GM18861 (cell line): ENCODE measurements around the gene TCF7L2.

ENCODE experiments used
- ATAC-seq: cut with Tn5 transposase; IDR thresholded peaks from one replicate; pipeline ENCODE4 v1.9.1; 2021; ENCODE audit not compliant: unreplicated experiment

Gene TCF7L2

DNA sequence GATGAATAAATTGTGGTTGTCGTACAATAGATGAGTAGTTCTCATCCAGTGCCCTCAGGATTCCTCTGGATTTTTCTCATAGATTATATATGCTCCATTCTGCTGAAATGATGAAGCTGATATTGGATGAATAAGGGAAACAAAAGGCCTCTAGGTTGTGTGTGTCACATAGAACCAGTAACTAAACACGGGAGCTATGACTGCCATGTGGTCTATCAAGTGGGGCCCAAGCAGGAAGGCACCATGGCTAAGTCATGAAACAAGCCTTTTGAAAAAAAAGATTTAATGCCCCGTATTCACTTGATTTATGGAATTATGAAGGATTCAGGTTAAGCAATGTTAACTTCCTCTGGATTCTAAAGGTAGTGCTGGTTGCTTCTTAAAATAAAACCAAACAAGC, 225.1 kb downstream of the TCF7L2 start:
- ATAC-seq: no peak

DNA sequence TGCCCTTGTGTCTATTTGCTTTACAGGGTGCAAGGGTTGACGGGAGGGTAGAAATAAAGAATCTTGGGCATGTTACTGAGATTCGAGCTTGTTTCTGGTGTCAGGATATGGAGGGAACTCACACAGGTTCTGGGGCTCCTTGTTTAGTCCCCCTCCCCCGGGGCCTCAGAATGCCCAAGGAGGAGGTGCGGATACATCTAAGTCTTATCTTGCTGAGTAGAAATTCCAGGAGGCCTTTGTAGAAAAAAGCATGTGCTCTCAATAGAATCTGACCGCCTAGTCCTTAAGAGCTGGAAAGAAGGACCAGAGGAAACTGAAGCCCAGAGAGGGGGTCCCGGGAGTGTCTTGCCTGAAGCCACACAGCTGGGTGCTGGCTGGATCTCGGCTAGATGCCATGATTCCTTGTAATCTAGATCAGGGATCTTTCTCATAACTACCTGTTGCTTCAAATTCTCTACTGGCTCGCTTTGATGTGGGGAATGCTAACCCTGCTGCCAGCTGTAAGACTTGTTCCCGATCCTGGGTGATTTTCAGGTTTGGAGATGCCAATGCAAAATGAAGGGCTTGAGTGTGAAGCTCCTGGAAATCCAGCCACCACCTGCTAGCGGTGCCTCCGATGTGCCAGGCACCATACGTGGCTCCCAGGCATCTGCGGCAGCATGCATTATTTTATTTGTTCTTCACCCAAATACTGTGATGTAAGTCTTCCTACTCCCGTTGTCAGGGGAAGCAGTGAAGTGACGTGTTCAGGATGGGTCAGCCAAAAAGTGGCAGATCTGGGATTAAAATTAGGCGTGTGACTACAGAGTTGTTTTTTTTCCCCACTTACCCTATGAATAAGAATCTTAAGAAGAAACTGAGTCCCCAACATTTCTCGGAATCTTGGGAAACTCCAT, 226.0 kb downstream of the TCF7L2 start:
- ATAC-seq: no peak

DNA sequence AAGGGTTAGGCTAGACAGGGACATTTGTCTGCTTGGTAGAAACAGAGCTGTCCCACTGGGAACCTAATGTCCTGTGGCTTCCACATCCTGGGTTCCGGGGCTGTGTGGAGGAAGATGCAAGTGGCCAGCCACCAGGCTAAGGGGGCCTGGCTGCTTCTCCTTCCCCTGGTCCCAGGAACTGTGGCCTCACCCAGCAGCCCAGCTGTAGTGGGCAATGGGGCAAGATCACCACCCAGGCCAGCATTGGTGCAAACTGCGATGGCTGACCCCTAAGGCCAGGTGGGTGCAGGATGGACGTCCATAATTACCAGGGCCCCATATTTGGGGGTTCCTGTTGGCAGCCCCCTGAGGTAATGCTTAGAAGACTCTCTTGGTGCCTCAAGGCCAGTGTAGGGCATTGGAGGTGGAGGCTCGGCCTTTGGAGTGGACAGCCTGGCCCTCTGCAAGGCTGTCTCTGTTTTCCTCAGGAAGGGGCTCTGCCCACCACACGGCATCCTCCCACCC, 226.7 kb downstream of the TCF7L2 start:
- ATAC-seq: no peak

DNA sequence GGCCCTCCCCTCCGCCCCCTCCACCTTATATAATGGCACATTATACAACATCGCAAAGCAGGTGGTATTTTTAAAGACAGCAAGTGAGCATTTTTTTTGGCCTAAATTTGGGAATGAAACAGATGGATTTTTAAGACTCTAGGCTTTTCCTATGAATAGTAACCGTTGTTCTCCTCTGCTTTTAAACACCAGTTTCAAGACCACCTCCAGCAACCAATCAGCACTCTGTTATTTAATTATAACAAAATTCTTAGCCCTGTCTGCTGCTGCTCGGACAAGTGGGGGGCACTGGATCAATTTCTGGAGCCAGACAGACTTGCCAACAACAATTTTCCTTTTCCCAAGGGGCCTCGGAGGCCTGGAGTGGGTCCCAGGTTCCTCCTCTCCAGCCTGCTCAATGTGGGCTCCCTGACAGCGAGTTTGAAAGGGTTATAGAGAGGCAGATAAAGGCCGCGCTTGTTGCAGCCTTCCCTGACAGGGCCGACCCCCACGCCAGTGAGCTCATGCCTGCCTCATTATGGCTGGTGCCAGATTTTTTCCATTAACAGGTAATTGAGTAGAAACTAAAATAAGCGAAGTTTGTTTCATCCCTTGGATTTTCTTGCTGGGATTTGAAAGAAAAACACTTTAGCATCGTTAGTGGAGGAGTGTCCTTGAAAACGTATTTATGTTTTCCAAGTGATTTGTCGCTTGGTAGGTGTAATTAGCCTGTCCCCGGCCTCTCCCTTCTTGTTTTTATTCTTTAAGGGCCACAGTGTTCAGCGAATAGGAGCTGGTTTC, 227.3 kb downstream of the TCF7L2 start:
- ATAC-seq: no peak

DNA sequence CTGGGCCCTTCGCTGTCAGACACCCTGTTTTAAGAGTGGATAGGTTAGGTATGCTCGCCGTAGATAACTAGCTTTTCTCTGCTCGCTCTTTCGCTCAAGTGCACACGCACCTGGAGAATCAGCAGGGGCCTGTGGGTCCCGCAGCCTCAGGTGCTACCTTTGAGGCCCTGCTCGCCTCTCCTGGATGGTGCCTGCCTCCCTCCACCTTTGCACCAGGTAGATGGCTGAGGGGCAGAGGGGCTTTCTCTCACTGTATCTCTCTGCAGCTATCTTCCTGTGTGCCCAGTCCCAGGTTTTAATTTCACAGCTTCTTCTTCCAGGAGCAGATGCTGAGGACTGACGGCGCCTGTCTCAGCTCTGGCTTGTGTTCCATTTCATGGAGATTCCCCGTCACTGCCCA, 227.9 kb downstream of the TCF7L2 start:
- ATAC-seq: no peak

DNA sequence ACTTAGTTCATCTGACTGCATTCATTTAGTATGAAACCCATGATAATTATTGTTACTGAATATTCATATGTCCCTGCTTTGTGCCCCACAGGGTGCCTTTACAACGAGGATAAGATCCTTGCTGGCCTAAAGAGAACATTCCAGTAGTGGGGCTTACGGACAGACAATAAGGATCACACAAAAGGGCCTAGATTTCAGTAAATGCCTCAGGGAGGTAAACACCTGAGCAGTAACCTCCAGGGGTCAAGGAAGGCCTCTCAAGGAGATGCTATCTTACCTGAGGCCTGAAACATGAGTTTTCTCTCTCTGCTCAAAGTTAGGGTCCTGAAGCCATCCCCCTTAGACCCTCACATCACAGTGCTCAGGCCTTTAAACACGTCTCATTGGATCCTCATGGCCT, 228.7 kb downstream of the TCF7L2 start:
- ATAC-seq: no peak

DNA sequence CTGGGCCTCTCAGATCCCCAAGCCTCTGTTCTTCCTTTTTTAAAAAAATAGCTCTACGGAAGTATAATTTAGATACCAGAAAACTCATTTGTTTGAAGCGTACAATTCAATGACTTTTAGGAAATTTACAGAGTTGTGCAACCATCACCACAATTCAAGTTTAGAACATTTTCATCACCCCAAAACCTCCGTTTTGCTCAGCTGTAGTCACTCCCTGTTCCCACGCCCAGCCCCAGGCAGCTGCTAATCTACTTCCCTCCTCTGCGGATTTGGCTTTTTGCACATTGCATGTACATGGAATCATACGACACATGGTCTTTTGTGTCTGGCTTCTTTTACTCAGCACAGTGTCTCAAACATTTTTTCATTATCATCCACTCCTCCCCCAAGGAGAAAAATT, 229.2 kb downstream of the TCF7L2 start:
- no peak for ATAC-seq

DNA sequence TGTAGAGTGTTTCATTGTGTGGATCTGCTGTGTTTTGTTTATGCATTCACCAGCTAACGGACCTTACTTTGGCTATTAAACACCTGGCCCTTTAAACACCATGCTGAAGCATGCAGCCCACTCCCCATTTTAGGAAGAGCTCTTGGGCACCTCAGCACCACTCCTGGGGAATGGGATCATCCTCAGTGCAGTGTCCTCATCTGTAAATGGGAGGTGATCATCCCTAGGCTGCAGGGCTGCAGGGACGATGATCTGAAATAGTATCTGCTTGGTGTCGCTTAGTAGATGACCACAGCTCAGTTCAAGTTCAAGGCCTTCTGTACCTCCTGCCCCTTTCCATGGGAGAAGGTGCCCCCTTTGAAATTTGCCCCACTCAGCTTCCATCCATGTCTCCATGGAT, 229.9 kb downstream of the TCF7L2 start:
- ATAC-seq: no peak

DNA sequence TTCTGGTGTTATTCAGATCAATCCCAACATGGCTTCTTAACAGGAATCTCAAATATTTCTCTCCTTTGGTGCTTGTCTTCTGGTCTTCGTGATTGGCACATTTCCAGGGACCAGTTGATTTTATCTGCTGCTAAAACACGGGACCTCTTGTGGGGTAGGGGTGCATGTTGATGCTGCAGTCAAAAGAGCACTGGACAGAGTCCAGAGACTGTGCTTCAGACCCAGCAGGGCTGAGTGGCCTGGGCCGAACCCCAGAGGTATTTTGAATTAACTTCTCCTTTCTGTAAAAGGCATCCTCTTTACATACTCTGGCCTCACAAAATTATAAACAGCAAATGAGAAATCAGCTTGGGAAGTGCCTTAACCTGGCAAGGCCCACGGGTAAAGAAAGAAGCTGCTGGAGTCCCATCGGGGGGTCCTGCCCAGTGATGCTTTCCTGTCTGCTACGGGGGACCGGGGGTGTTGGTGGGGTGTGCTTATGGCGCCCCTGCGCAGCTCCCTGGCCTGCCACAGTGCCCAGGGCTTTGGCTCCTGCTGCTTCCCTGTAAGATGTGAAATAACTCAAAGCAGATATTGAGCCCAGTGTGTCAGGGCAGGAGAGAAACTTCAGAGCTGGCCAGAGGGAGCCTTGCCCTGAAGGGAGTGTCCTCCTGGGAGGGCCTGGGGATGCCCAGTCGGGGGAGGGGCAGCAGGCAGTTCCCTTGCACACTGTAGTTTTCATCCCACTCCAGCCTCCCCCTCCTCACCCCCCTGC, 230.5 kb downstream of the TCF7L2 start:
- ATAC-seq: no peak

DNA sequence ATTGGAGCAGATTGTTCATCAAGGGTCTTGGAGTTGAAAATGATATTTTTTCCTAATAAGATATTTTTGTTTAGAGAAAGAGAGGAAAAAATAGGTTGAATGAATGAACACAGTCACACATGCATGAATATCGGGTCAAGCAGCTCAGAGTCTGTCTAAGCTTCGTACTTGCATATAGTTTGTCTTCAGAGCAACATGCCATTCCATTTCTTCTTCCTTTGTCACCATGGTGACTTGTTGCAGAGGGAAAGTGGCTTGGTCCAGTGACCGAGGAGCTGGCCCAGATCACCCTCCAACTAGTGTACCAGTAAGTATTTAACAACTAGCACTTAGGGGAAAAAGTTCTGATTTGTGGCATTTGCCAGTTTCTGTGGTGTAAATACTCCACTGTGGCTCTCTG, 232.1 kb downstream of the TCF7L2 start:
- no peak for ATAC-seq

DNA sequence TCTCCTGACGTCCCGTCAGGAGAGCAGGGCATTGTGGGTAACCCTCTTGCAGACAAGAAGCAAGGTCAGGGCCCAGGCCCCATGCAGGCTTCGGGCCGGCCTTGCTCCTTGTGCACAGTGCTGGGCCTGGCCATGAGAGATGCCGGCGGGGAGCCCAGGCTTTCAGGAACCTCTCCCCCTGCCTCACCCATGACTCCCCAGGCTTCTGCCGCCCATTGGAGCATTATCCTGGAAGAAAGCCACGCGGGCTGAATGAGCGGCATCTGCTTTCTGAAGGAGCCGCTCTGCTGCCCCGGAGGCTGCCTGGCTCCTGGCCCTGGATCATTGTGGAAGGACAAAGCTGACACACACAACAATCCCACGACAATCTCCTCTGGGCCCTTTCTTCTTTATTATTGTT, 233.5 kb downstream of the TCF7L2 start:
- ATAC-seq: no peak

DNA sequence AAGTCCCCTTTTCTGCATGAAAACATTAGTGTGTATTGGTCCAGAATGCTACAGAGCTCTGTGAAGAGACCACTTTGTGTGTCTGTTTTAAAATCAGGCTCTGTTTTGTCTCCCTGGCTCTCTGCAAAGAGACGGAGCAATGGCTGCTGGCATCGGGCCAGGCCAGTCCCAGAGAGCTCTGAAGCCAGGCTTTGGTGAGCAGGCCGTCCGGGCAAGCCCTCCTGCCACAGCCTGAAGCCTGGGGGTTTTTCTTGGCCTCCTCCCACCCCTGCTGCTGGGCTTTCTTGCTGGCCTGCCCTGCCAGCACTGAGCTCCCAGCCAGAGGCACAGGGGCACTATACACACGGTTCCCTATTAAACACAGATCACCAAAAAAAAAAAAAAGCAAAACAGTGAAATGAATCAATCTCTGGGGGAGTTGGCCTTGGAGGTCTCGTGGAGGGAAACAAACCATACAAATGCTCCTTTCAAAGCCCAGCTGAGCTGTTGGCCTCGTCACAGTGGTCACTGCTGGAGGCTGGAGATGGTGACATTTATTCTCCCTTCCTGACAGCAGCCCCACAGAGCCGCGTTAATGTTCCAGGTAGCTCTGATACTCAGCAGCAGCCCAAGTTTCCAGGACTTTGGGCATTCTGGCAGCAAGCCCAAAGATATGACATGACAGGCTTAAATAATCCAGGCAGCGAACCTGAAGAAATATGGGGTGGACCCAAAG, 237.2 kb downstream of the TCF7L2 start:
- no peak for ATAC-seq

DNA sequence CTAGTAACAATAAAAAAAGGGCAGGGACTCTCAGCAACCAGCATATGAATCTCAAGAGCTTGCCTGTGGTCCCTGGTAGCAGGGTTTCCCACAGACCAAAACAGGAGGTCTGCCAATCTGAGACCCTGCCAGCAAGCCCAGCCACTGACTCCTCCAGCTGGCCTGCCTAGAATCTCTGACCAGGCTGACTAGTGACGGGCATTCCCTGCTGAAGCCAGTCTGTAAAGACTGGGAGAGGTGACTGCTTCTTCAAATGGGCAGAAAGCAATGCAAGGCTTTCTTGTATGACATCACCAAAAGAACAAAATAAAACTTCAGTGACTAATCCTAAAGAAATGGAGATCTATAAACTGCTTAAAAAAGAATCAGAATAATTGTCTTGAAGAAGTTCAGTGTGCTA, 249.4 kb downstream of the TCF7L2 start:
- ATAC-seq: no peak

DNA sequence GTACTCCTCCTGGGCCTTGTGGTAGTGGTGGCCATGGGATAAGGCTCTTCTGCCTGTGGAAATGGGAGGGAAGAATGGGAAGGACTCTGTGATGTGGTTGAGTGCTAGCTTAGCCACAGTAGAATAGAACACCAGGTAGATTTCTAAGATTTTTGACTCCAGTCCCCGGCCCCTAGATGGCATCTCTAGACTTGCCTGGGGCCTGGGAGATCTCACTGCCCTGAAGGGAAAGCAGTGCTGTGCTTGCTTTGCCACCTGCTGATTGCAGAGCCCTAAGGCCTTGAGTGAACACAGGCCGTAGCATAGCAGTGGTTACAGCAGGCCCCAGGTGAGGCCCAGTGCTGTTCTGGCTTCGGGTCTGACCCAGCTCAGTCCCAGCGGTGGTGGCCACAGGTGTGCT, 252.0 kb downstream of the TCF7L2 start:
- ATAC-seq: no peak

DNA sequence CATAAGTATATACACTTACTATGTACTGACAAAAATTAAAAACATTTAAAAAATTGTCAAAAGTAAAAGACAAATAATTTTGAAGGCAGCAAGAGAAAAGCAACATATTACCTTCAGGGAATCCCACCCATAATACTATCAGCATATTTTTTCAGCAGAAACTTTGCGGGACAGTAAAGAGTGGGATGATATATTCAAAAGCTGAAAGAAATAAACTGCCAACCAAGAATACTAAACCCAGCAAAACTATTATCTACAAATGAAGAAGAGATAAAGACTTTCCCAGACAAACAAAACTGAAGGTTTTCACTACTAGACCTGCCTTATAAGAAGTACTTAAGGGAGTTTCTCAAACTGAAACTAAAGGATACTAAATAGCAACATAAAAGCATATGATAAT, 257.9 kb downstream of the TCF7L2 start:
- no peak for ATAC-seq

DNA sequence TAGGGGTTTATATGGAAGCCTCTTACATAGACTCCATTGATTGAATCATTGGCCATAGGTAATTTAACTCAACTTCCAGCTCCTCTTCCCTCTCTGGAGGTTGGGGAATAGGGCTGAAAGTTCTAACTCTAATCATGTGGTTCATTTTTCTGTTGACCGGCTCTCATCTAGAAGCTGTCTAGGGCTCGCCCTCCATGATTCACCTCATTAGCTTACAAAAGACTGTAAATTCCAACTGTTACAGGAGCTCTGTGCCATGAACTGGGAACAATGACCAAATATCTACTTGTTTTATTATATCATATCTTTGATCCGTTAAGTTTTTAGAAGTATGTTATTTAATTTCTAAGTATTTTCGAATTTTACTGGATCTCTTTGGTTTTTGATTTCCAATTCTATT, 263.0 kb downstream of the TCF7L2 start:
- no peak for ATAC-seq

DNA sequence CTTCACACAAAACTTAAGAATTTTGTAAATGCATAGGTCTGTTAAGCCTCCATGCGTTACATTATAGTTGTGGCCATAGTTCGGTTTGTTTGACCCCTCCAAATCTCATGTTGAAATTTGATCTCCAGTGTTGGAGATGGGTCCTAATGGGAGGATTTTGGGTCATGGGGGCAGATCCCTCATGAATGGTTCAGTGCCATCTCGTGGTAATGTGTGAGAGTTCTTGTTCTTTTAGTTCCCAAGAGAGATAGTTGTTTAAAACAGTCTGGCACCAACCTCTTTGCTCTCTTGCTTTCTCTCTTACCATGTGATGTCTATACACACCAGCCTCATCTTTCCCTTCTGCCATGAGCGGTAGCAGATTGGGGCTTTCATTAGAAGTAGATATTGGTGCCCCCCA, 264.3 kb downstream of the TCF7L2 start:
- no peak for ATAC-seq

DNA sequence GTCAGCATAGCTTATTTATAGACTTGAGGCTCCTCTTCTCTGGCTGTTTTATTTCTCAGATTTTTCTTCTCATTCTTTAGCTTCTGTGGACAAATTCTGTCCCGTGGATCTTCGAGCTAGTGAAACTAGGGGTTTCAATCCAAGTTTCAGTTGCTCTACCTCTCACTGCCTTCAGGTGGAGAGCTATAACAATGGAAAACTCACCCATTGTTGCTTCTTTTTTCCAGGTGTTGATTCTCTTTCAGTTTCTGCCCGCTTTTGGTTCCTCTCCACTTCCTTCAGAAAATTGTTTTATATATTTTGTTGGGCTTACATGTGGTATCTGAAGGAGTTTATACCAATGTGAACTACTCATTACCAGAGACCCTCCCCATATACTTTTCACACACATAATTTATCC, 266.1 kb downstream of the TCF7L2 start:
- no peak for ATAC-seq
